IPS DF 6.9 (cell line): ENCODE data around the gene FKBP2.
"Not testable (repeated sequence)": the region's sequence is repeated elsewhere in the genome, so short reads cannot be mapped to it uniquely, and the experiment has no call there.

Source experiments
- DNase-seq: peaks from one replicate; pipeline ENCODE4 v3.0.0-alpha.2; 2013; ENCODE audit warnings: low read depth, low spot score
- H3K27ac ChIP-seq: one replicate; pipeline ENCODE4 v1.5.1; 2013; ENCODE audit warnings: low read length, control low read depth
- H3K27me3 ChIP-seq: 2 replicates; pipeline ENCODE4 v1.6.1; 2013; ENCODE audit warnings: mild to moderate bottlenecking, low read length; ENCODE audit not compliant: control insufficient read depth, insufficient read depth
- H3K36me3 ChIP-seq: 2 replicates; pipeline ENCODE4 v1.6.1; 2013; ENCODE audit warnings: low read length; ENCODE audit not compliant: control insufficient read depth, insufficient read depth
- H3K4me1 ChIP-seq: 2 replicates; pipeline ENCODE4 v1.6.1; 2013; ENCODE audit warnings: low read length; ENCODE audit not compliant: control insufficient read depth, insufficient read depth
- H3K4me3 ChIP-seq: 2 replicates; pipeline ENCODE4 v1.5.1; 2013; ENCODE audit warnings: mild to moderate bottlenecking, low read length
- H3K9me3 ChIP-seq: 2 replicates; pipeline ENCODE4 v1.6.1; 2013; ENCODE audit warnings: low read length, inconsistent platforms; ENCODE audit not compliant: control insufficient read depth, insufficient read depth
- WGBS: extraction: QIAGEN DNeasy Blood & Tissue Kit; methylation state at CpG from one replicate; pipeline ENCODE4 v1.1.7; 2013; ENCODE audit warnings: mixed read lengths, missing lambda C conversion rate; ENCODE audit not compliant: insufficient read length, insufficient coverage; 5-methylcytosine and 5-hydroxymethylcytosine counted together

Gene FKBP2

DNA sequence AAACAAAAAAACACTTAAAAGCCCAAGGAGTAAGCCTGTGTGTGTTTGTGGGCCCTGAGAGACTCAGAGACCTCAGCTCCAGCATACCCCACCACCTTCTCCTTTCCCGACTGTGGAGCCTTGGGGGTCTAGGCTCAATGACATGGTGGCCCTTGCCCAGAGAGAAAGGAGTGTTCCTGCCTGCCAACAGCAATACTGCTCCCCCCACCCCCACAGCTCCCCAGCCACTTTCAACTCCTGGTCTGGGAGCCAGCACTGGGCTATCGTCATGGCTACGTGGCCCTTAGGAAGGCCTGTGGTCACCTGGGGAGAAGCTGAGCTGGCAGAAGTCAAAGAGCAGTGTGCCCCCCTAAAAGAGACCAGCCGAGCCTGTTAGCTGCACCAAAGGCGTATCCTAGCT lies 3.2 kb downstream of the FKBP2 start:
- no peaks in the 10 kb centered on the region for H3K27me3 ChIP-seq
- H3K9me3 ChIP-seq, result no peaks in the 10 kb centered on the region
- H3K36me3 ChIP-seq, result peaks cover 11% of the 10 kb centered on the region; the same call in 1 of the 2 replicates
- peaks cover 12% of the 10 kb centered on the region for H3K4me1 ChIP-seq
- no CpG with 5 or more reads among the region's 5 CpGs for WGBS
- no peak overlapping the region for H3K4me3 ChIP-seq
- DNase-seq, result no peak
- no peak overlapping the region for H3K27ac ChIP-seq

DNA sequence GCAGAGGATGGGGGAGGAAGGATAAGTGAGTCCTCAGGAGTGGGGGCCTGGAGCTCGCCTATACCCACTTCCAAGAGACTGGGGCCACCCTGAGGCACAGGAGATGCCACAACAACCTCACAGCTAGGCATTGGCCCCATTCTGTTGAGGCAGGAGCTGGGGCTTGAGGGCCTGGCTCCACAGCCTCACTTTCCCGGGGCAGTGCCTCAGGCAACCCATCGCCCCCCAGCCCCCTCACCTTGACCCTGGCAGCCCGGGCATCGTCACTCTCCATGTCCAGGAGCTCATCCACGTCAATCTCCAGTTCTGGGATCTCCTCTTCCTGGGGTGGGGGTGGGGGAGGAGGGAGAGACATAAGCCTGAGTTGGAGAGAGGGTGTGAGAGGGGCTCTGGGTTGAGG lies 4.1 kb downstream of the FKBP2 start:
- Histone ChIP-seq H3K9me3 (no peaks in the 10 kb centered on the region), H3K36me3 (peaks cover 11% of the 10 kb centered on the region; the same call in 1 of the 2 replicates), H3K4me3 (peak overlapping the region; percentile 87; the same call in 1 of the 2 replicates), H3K27ac (no peak overlapping the region), H3K27me3 (no peaks in the 10 kb centered on the region), H3K4me1 (peaks cover 18% of the 10 kb centered on the region)
- DNase-seq, result no peak
- no CpG with 5 or more reads among the region's 6 CpGs for WGBS

DNA sequence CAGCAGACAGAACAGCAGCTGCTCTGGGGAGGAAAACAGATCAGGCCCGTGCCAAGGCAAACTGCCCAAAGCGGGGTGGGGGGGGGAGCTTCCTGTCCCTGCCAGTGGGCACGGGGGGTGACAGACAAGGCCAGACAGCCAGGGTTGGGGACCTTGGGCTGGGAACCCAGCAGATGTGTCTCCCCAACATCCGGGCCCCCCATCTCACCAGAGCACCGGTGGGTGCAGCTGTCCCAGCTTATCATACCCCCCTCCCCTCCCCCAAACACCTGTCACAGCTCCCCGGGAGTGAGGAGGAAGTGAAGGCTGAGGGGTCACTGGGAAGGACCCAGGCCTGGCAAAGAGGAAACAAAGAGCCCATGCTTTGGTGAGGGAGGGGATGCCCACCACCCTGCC lies 4.5 kb downstream of the FKBP2 start:
- H3K27me3 ChIP-seq, result no peaks in the 10 kb centered on the region
- no peak for DNase-seq
- WGBS, result no CpG with 5 or more reads among the region's 6 CpGs
- peak overlapping the region; percentile 87 for H3K4me3 ChIP-seq
- no peak overlapping the region for H3K27ac ChIP-seq
- H3K4me1 ChIP-seq, result peaks cover 18% of the 10 kb centered on the region
- H3K9me3 ChIP-seq, result no peaks in the 10 kb centered on the region
- H3K36me3 ChIP-seq, result peaks cover 11% of the 10 kb centered on the region; the same call in 1 of the 2 replicates

DNA sequence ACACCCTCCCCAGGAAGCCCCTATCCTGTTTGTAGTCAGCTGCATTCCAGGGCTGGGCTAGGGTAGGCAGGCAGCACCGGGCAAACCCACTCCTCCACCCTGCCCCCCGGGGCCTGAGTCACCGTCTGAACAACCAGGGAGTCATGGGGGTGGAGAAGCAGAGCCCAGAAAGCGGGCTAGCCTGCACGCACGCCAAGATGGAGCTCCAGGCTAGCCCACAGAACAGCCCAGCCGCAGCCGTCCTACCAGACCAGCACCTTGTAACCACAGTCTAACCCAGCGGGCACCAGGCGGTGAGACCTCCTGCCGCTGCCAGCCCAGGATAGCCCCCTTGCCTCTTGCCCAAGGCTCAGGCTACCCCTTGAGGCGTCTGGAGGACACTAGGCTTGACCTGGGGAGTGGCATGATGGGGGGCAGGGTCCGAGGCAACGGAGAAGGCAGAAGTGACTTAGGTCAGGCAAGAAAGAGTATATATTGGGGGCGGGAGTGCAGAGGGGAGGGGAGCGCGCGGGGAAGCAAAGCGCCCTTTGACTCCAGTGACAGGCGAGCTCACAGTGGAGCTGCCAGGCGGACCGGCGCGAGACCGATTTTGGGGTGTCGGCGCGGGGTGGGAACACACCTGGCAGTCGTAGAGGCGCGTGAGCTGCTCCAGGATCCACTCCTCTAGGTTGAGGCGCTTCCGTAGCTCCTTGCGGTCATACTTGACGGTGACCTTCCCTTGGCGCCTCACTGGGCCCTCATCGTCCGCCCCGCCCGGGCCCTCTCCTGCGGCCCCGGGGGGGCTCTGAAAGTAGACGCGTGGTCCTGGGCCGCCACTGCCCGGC lies 5.1 kb downstream of the FKBP2 start:
- no peak for DNase-seq
- peaks cover 11% of the 10 kb centered on the region; the same call in 1 of the 2 replicates for H3K36me3 ChIP-seq
- no peaks in the 10 kb centered on the region for H3K27me3 ChIP-seq
- no peak overlapping the region for H3K27ac ChIP-seq
- no CpG with 5 or more reads among the region's 46 CpGs for WGBS
- no peaks in the 10 kb centered on the region for H3K9me3 ChIP-seq
- peaks cover 16% of the 10 kb centered on the region for H3K4me1 ChIP-seq
- H3K4me3 ChIP-seq, result peak overlapping the region; percentile 87

DNA sequence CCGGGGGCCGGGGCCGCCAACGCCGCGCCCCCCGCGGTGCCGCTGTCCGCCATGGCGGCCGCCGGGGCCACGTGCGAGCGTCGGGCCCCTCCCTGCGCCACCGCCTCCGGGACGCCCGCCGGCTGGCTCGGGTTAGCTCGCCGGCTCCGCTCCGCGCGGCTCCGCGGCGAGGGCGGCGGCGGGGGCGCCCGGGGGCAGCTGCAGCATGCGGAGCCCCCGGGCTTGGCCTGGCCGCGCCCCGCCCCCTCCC lies 5.7 kb downstream of the FKBP2 start:
- H3K27ac ChIP-seq, result not testable (repeated sequence)
- peaks cover 16% of the 10 kb centered on the region for H3K4me1 ChIP-seq
- WGBS, result no CpG with 5 or more reads among the region's 43 CpGs

DNA sequence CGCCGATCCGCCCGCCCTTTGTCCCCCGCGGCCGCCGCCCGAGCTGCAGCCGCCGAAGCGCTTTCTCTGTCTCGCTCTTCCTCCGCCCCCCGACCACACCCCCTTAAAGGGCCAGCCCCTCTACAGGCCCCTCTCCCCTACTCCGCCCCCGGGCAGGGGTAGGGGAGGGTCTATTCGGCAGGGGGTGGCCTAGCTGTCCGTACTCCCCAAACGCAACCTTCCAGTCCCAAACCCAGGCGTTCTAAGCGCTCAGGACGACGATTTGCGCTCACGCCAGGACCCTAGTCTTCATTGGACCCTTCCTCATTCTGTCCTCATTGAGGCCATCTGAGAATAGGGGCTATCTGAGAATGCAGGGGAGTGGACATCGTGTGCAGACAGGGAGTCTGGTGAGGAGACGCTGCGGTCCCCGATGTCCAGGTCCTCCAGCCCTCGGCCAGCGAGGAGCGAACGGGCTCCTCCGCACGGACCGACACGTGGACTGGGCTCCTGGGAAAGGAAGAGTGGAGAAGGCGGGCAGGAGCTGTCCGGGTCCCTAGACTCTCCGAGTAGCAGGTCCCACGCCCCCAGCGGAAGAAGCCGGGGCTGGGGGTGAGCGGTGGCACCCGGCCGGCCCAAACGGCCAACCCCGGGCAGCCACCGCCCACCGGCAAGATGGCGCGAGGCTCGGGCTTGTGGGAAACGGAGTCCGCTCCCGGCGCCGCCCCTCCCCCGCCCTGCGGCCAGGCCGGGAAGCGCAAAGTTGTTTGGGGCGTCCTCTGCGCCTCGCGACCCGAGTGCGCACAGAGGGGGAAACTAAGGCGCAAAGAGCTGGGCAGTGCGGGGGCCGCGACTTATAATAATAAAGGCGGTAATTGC lies 6.2 kb downstream of the FKBP2 start, which contains the start of gene PPP1R14B:
TSS of gene PPP1R14B (minus strand) at position 73 of the 858 bp plus-strand sequence. CDS start 270 bp downstream, outside the sequence.
- H3K4me1 ChIP-seq, result peaks cover 16% of the 10 kb centered on the region

More for the DNA sequence above, 5.7 kb downstream of the FKBP2 start:
- H3K4me3 ChIP-seq, result peak overlapping the region; percentile 87; the same call in 1 of the 2 replicates
- not testable (repeated sequence) for H3K27me3 ChIP-seq, DNase-seq, H3K9me3 ChIP-seq
- peaks cover 11% of the 10 kb centered on the region; the same call in 1 of the 2 replicates for H3K36me3 ChIP-seq

DNA sequence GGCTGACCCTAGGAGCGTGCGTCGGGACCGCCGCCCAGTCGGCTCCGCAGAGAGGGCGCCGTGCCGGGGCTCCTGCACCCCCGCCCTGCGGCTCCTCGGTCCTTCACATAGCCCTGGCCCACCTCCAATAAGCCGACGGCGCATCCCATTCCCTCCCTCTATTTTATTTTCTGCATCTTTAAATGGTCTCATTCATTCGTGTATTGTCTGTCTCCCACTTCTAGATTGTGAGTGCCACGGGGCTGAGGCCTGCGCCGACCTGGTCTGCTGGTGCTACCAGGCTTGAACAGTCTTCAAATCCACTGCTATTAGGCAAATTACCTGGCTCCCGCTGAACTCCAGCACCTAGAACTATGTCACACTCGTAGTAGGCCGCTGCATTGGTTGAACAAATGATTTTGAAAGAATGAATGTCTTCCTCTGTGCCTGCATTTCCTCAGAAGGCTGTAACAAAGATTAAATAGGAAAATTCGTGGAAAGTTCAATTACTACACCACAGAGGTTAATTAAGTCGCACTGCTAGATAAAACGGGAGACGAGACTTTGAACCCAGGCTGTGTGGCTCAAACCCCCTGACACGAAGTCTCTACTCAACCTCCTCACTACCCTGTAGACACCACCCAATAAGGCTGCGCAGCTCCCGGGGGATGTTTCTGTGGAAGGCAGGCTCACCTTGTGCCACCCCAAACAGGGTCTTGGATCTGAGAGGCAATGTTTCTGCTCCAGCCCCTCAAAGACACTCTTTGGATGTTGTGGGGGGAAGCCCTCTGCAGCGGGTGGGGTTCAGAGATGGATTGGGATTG lies 7.0 kb downstream of the FKBP2 start:
- no peak for DNase-seq
- H3K27me3 ChIP-seq, result no peaks in the 10 kb centered on the region
- no CpG with 5 or more reads among the region's 31 CpGs for WGBS
- H3K27ac ChIP-seq, result no peak overlapping the region
- peak overlapping the region; percentile 87; the same call in 1 of the 2 replicates for H3K4me3 ChIP-seq
- no peaks in the 10 kb centered on the region for H3K9me3 ChIP-seq
- peaks cover 11% of the 10 kb centered on the region; the same call in 1 of the 2 replicates for H3K36me3 ChIP-seq
- H3K4me1 ChIP-seq, result peaks cover 20% of the 10 kb centered on the region

More for the DNA sequence above, 6.2 kb downstream of the FKBP2 start, which contains the start of gene PPP1R14B:
- Histone ChIP-seq H3K9me3 (no peaks in the 10 kb centered on the region), H3K27me3 (no peaks in the 10 kb centered on the region), H3K4me3 (peak within 1 kb of the TSS; percentile 87), H3K36me3 (peaks cover 11% of the 10 kb centered on the region; the same call in 1 of the 2 replicates), H3K27ac (no peak within 1 kb of the TSS)
- WGBS, result no CpG with 5 or more reads among the region's 74 CpGs
- DNase-seq, result no peak

DNA sequence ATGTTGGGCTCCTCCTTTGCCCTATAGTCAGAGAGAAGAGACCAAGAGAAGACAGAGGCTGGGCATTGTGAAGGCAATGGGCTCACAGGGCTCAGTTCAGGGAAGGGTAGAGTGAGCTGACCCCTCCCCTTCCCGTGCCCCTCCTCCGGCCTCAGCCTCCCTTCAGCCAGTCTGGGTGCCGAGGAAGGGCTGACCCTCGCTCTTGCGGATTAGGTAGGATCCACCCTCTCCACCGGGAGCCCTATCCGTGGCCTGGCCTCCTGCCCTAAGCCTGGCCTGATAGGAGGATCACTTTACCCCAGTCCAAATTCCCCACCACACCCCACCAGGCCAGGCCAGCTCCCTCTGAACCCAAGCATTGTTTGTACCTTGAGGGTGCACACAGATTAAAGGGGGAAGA lies 7.7 kb downstream of the FKBP2 start:
- WGBS, result no CpG with 5 or more reads among the region's 7 CpGs
- Histone ChIP-seq H3K27ac (no peak overlapping the region), H3K4me1 (peaks cover 20% of the 10 kb centered on the region), H3K9me3 (no peaks in the 10 kb centered on the region), H3K36me3 (peaks cover 7% of the 10 kb centered on the region; the same call in 1 of the 2 replicates), H3K27me3 (no peaks in the 10 kb centered on the region), H3K4me3 (no peak overlapping the region)
- no peak for DNase-seq

DNA sequence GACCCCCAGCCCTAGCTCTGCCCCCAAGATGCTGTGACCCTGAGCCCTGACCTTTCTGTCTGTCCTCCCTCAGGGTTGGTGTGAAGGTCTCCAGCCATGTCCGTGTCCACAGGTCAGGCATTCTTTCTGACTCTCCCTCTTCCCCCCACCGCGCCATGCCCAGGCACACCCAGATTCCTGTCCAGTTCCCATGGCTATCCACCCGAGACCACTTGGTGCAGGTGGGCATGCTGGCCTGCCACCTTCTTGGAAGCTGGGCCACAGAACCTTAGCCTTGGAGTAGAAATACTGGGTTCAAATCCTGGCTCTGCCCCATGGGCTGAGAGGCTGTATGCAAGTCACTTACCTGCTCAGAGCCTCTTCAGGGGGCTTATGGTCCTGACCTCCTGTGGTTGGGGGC lies 8.1 kb downstream of the FKBP2 start:
- no peak overlapping the region for H3K4me3 ChIP-seq
- H3K36me3 ChIP-seq, result peaks cover 4% of the 10 kb centered on the region; the same call in 1 of the 2 replicates
- no CpG with 5 or more reads among the region's 4 CpGs for WGBS
- H3K9me3 ChIP-seq, result no peaks in the 10 kb centered on the region
- H3K27me3 ChIP-seq, result no peaks in the 10 kb centered on the region
- H3K4me1 ChIP-seq, result peaks cover 20% of the 10 kb centered on the region
- DNase-seq, result no peak
- H3K27ac ChIP-seq, result peak overlapping the region; percentile 36
